H9 (cell line): ENCODE measurements around the gene POU2F3. TPM values are rescaled to one million over a fixed set of nuclear protein-coding genes. Genes with fewer than 3 reads are reported as not detected.

Source experiments
- DNase-seq: peaks from one replicate; pipeline ENCODE4 v3.0.0-alpha.2; 2017
- H2AFZ ChIP-seq: one replicate; pipeline ENCODE4 v1.6.1; 2013; ENCODE audit warnings: mild to moderate bottlenecking, low read length, control low read depth, moderate library complexity
- H2AK5ac ChIP-seq: 2 replicates; pipeline ENCODE4 v1.6.1; 2013; ENCODE audit warnings: low read length, control low read depth, mixed read lengths; ENCODE audit not compliant: insufficient read length
- H2BK120ac ChIP-seq: one replicate; pipeline ENCODE4 v1.6.1; 2013; ENCODE audit warnings: low read depth, mild to moderate bottlenecking, low read length, control low read depth, inconsistent platforms; ENCODE audit not compliant: poor library complexity, severe bottlenecking
- H2BK12ac ChIP-seq: 2 replicates; pipeline ENCODE4 v1.6.1; 2013; ENCODE audit warnings: low read length, control low read depth, mixed read lengths, low read depth; ENCODE audit not compliant: insufficient read length
- H2BK15ac ChIP-seq: 2 replicates; pipeline ENCODE4 v1.6.1; 2013; ENCODE audit warnings: low read depth, low read length, control low read depth
- H2BK20ac ChIP-seq: one replicate; pipeline ENCODE4 v1.6.1; 2013; ENCODE audit warnings: low read depth, mild to moderate bottlenecking, low read length, control low read depth, inconsistent platforms; ENCODE audit not compliant: poor library complexity, severe bottlenecking
- H2BK5ac ChIP-seq: 2 replicates; pipeline ENCODE4 v1.6.1; 2013; ENCODE audit warnings: low read length, control low read depth, mixed read lengths; ENCODE audit not compliant: insufficient read length
- H3K14ac ChIP-seq: 2 replicates; pipeline ENCODE4 v1.6.1; 2013; ENCODE audit warnings: low read length, control low read depth; ENCODE audit not compliant: insufficient read depth
- H3K18ac ChIP-seq: 2 replicates; pipeline ENCODE4 v1.6.1; 2013; ENCODE audit warnings: low read depth, mild to moderate bottlenecking, mixed read lengths, low read length, control low read depth; ENCODE audit not compliant: insufficient read length
- H3K23ac ChIP-seq: 2 replicates; pipeline ENCODE4 v1.6.1; 2013; ENCODE audit warnings: low read length, control low read depth, mixed read lengths, low read depth; ENCODE audit not compliant: insufficient read length
- H3K23me2 ChIP-seq: 2 replicates; pipeline ENCODE4 v1.6.1; 2013; ENCODE audit warnings: low read depth, mild to moderate bottlenecking, mixed read lengths, low read length, control low read depth; ENCODE audit not compliant: insufficient read length, poor library complexity, severe bottlenecking
- H3K27ac ChIP-seq: 2 replicates; pipeline ENCODE4 v1.5.1; 2013; ENCODE audit warnings: low read length, control low read depth, mixed read lengths, low read depth; ENCODE audit not compliant: insufficient read length
- H3K27me3 ChIP-seq: 2 replicates; pipeline ENCODE4 v1.6.1; 2013; ENCODE audit warnings: low read length, control low read depth, inconsistent platforms; ENCODE audit not compliant: insufficient read depth
- H3K4ac ChIP-seq: 2 replicates; pipeline ENCODE4 v1.6.1; 2013; ENCODE audit warnings: low read depth, mild to moderate bottlenecking, control low read depth, inconsistent platforms, low read length, moderate library complexity
- H3K4me1 ChIP-seq: 2 replicates; pipeline ENCODE4 v1.6.1; 2013; ENCODE audit warnings: low read length, control low read depth, inconsistent platforms; ENCODE audit not compliant: insufficient read depth
- H3K4me2 ChIP-seq: 2 replicates; pipeline ENCODE4 v1.6.1; 2013; ENCODE audit warnings: low read length, control low read depth, mixed read lengths; ENCODE audit not compliant: insufficient read length, insufficient read depth
- H3K56ac ChIP-seq: 2 replicates; pipeline ENCODE4 v1.6.1; 2013; ENCODE audit warnings: low read depth, mild to moderate bottlenecking, mixed read lengths, low read length, control low read depth; ENCODE audit not compliant: insufficient read length
- H3K79me1 ChIP-seq: 2 replicates; pipeline ENCODE4 v1.6.1; 2013; ENCODE audit warnings: low read depth, mild to moderate bottlenecking, moderate library complexity, low read length, control low read depth, inconsistent platforms; ENCODE audit not compliant: insufficient read depth, poor library complexity, severe bottlenecking
- H3K79me2 ChIP-seq: 2 replicates; pipeline ENCODE4 v1.6.1; 2013; ENCODE audit warnings: low read length, control low read depth, inconsistent platforms; ENCODE audit not compliant: insufficient read depth
- H3K9ac ChIP-seq: 2 replicates; pipeline ENCODE4 v1.6.1; 2013; ENCODE audit warnings: low read length, control low read depth, mixed read lengths; ENCODE audit not compliant: insufficient read length; ENCODE audit errors: extremely low read depth
- H3K9me3 ChIP-seq: one replicate; pipeline ENCODE4 v1.6.1; 2013; ENCODE audit warnings: low read depth, low read length, inconsistent platforms; ENCODE audit not compliant: control insufficient read depth
- H3T11ph ChIP-seq: one replicate; pipeline ENCODE4 v1.6.1; 2013; ENCODE audit warnings: mild to moderate bottlenecking, low read length, control low read depth, inconsistent platforms
- H4K20me1 ChIP-seq: one replicate; pipeline ENCODE4 v1.6.1; 2013; ENCODE audit not compliant: control insufficient read depth, insufficient read length, insufficient read depth
- H4K5ac ChIP-seq: 2 replicates; pipeline ENCODE4 v1.6.1; 2013; ENCODE audit warnings: low read depth, mild to moderate bottlenecking, mixed read lengths, low read length, control low read depth; ENCODE audit not compliant: insufficient read length
- H4K8ac ChIP-seq: replicated peaks from 2 replicates; pipeline ENCODE4 v1.6.1; 2013; ENCODE audit warnings: low read length, control low read depth, mixed read lengths, low read depth; ENCODE audit not compliant: insufficient read length
- H4K91ac ChIP-seq: 2 replicates; pipeline ENCODE4 v1.6.1; 2013; ENCODE audit warnings: low read depth, mild to moderate bottlenecking, moderate library complexity, mixed read lengths, low read length, control low read depth; ENCODE audit not compliant: insufficient read length
- H3K27ac Mint-ChIP-seq, 3 experiments: 2 replicates in 2 of 3; 3 replicates in 1 of 3; pipeline ENCODE4 v1.8.0; 2020 to 2021; ENCODE audit warnings: mixed read lengths in 3 of 3, mild to moderate bottlenecking in 1 of 3, moderate library complexity in 1 of 3
- H3K27me3 Mint-ChIP-seq: 2 replicates; pipeline ENCODE4 v1.8.0; 2021; ENCODE audit warnings: low read depth, mild to moderate bottlenecking, moderate library complexity, mixed read lengths
- H3K36me3 Mint-ChIP-seq, 3 experiments: 2 replicates in 2 of 3; 3 replicates in 1 of 3; pipeline ENCODE4 v1.8.0; 2020 to 2021; ENCODE audit warnings: low read depth in 3 of 3, mixed read lengths in 3 of 3; ENCODE audit not compliant: insufficient read depth in 1 of 3
- H3K4me1 Mint-ChIP-seq, 2 experiments: 2 replicates each; pipeline ENCODE4 v1.8.0; 2020; ENCODE audit warnings: mixed read lengths in 2 of 2
- H3K4me3 Mint-ChIP-seq, 2 experiments: 2 replicates in 1 of 2; 3 replicates in 1 of 2; pipeline ENCODE4 v1.8.0; 2020 to 2021; ENCODE audit warnings: mild to moderate bottlenecking in 2 of 2, mixed read lengths in 2 of 2, moderate library complexity in 1 of 2
- H3K9me3 Mint-ChIP-seq, 2 experiments: 2 replicates in 1 of 2; 3 replicates in 1 of 2; pipeline ENCODE4 v1.8.0; 2020; ENCODE audit warnings: mild to moderate bottlenecking in 2 of 2, mixed read lengths in 2 of 2, moderate library complexity in 1 of 2
- CTCF ChIP-seq: fragments of 200-600 bp; sonication (generic); conservative IDR thresholded peaks from 3 replicates; pipeline ENCODE4 v1.8.0; 2021; ENCODE audit warnings: antibody characterized with exemption, mild to moderate bottlenecking
- WGBS: extraction: QIAGEN DNeasy Blood & Tissue Kit; methylation state at CpG from one replicate; pipeline ENCODE4 v1.1.7; 2013; ENCODE audit warnings: missing lambda C conversion rate, low lambda C conversion rate, mixed read lengths; ENCODE audit not compliant: insufficient read length; ENCODE audit errors: extremely low coverage; 5-methylcytosine and 5-hydroxymethylcytosine counted together
- total RNA-seq: library from RNA; stranded (reverse); gene quantifications from 2 replicates; pipeline ENCODE4 v1.2.1, GENCODE V29; 2021

Gene POU2F3
- total RNA-seq, 1 experiment from 2014 or later, result 1.1 TPM

- no peaks in the 10 kb centered on the region for H3K9me3 Mint-ChIP-seq
- no peak overlapping the region for H3K4me3 Mint-ChIP-seq
- H3K79me1 ChIP-seq, result no peaks in the 10 kb centered on the region
- no peak overlapping the region for H3T11ph ChIP-seq
- H2BK15ac ChIP-seq, result no peak overlapping the region
- H2BK20ac ChIP-seq, result no peak overlapping the region
- no peak overlapping the region for H2AK5ac ChIP-seq
- H3K23ac ChIP-seq, result no peak overlapping the region
- H3K4me2 ChIP-seq, result no peak overlapping the region
- H3K27me3 Mint-ChIP-seq, result peaks cover 31% of the 10 kb centered on the region
- H3K18ac ChIP-seq, result no peak overlapping the region
- peaks cover 43 to 47% of the 10 kb centered on the region in 2 experiments for H3K4me1 Mint-ChIP-seq
- no peak overlapping the region for H4K5ac ChIP-seq
- H3K27ac Mint-ChIP-seq, result no peak overlapping the region
- no peak overlapping the region for H2BK5ac ChIP-seq
- no peak overlapping the region for H2AFZ ChIP-seq
- no CpG with 5 or more reads among the region's 7 CpGs for WGBS
- H3K56ac ChIP-seq, result no peak overlapping the region
- TF ChIP-seq CTCF, result no peak
- H3K9me3 ChIP-seq, result no peaks in the 10 kb centered on the region
- H3K23me2 ChIP-seq, result peaks cover 2% of the 10 kb centered on the region
- H4K20me1 ChIP-seq, result no peaks in the 10 kb centered on the region
- no peak overlapping the region for H3K4ac ChIP-seq
- H3K9ac ChIP-seq, result no peak overlapping the region
- no peak for DNase-seq
- H3K27me3 ChIP-seq, result no peaks in the 10 kb centered on the region; the same call in 1 of the 2 replicates
- no peak overlapping the region for H2BK12ac ChIP-seq
- no peaks in the 10 kb centered on the region; a peak in 1 of 7 replicates for H3K36me3 Mint-ChIP-seq
- H2BK120ac ChIP-seq, result no peak overlapping the region
- H3K4me1 ChIP-seq, result peaks cover 10% of the 10 kb centered on the region; the same call in 1 of the 2 replicates
- H4K8ac ChIP-seq, result no peak overlapping the region
- no peak overlapping the region for H3K27ac ChIP-seq
- no peaks in the 10 kb centered on the region for H3K79me2 ChIP-seq
- H4K91ac ChIP-seq, result no peak overlapping the region
- no peak overlapping the region for H3K14ac ChIP-seq
These were observed 20.7 kb downstream of the POU2F3 start for GRCh38 chr11:120260616-120261015.
